IgD-negative memory B cell (primary cell): ENCODE data around the gene ELAVL3. TPM values are rescaled to one million over a fixed set of nuclear protein-coding genes. Genes with fewer than 3 reads are reported as not detected.
A peak's percentile ranks its signal among the peaks of the same experiment; 100 is the strongest.

ENCODE experiments used
- H3K27ac Mint-ChIP-seq, 3 donors: one replicate each; pipeline ENCODE4 v1.8.0; 2020 to 2022; ENCODE audit warnings: mild to moderate bottlenecking in 3 of 3, mixed read lengths in 3 of 3, moderate library complexity in 1 of 3
- H3K27me3 Mint-ChIP-seq: one replicate; pipeline ENCODE4 v1.8.0; 2021; ENCODE audit warnings: mixed read lengths
- H3K36me3 Mint-ChIP-seq: one replicate; pipeline ENCODE4 v1.8.0; 2020; ENCODE audit warnings: mild to moderate bottlenecking, mixed read lengths
- H3K4me1 Mint-ChIP-seq, 3 donors: one replicate each; pipeline ENCODE4 v1.8.0; 2020 to 2022; ENCODE audit warnings: mixed read lengths in 3 of 3, mild to moderate bottlenecking in 1 of 3
- H3K4me3 Mint-ChIP-seq, 4 donors: one replicate each; pipeline ENCODE4 v1.8.0; 2020 to 2022; ENCODE audit warnings: mild to moderate bottlenecking in 4 of 4, mixed read lengths in 4 of 4, moderate library complexity in 3 of 4
- H3K9me3 Mint-ChIP-seq, 3 donors: one replicate each; pipeline ENCODE4 v1.8.0; 2020 to 2021; ENCODE audit warnings: mixed read lengths in 3 of 3, mild to moderate bottlenecking in 1 of 3
- polyA plus RNA-seq: library from polyadenylated mRNA; unstranded; fragments of 300-500 nt; fragmentation: Illumina TruSeq; gene quantifications from one replicate; pipeline ENCODE4 v1.2.3, GENCODE V29; 2021

Gene ELAVL3
- polyA plus RNA-seq, 1 donor from 2014 or later: not detected

GRCh38 chr19:11404588-11405222 lies 76.1 kb downstream of the ELAVL3 start:
- Mint-ChIP-seq H3K27ac (peak overlapping the region in 1 of 3 donors; percentile 3), H3K4me1 (peaks cover 0 to 2% (median 0%) of the 10 kb centered on the region in 3 donors), H3K36me3 (no peaks in the 10 kb centered on the region), H3K27me3 (no peaks in the 10 kb centered on the region), H3K9me3 (no peaks in the 10 kb centered on the region), H3K4me3 (peak overlapping the region in 1 of 4 donors; percentile 45)

GRCh38 chr19:11401808-11402543 lies 78.9 kb downstream of the ELAVL3 start:
- H3K27ac Mint-ChIP-seq: peak overlapping the region in 1 of 3 donors; percentile 46
- no peaks in the 10 kb centered on the region for H3K27me3 Mint-ChIP-seq
- no peak overlapping the region for H3K4me3 Mint-ChIP-seq
- H3K4me1 Mint-ChIP-seq: no peaks in the 10 kb centered on the region
- no peaks in the 10 kb centered on the region for H3K9me3 Mint-ChIP-seq
- no peaks in the 10 kb centered on the region for H3K36me3 Mint-ChIP-seq

Other genes with a start within 250 kb of the ELAVL3 start
- gene ANGPTL8, start 241.4 kb downstream of the ELAVL3 start, polyA plus RNA-seq: not detected
- gene DOCK6, start 218.5 kb downstream of the ELAVL3 start, polyA plus RNA-seq: 1.6 TPM
- gene TSPAN16, start 184.9 kb downstream of the ELAVL3 start, polyA plus RNA-seq: not detected
- 2.7 TPM for gene RAB3D, start 141.4 kb downstream of the ELAVL3 start, polyA plus RNA-seq
- 101 TPM for gene TMEM205, start 134.8 kb downstream of the ELAVL3 start, polyA plus RNA-seq
- gene CCDC159, start 134.5 kb downstream of the ELAVL3 start, polyA plus RNA-seq: 24.1 TPM
- gene PLPPR2, start 125.6 kb downstream of the ELAVL3 start, polyA plus RNA-seq: 1.9 TPM
- 6.4 TPM for gene SWSAP1, start 106.4 kb downstream of the ELAVL3 start, polyA plus RNA-seq
- 8.1 TPM for gene EPOR, start 96.7 kb downstream of the ELAVL3 start, polyA plus RNA-seq
- gene RGL3, start 61.7 kb downstream of the ELAVL3 start, polyA plus RNA-seq: 2.4 TPM
- gene ODAD3, start 45.9 kb downstream of the ELAVL3 start, polyA plus RNA-seq: 0.89 TPM
- 77.5 TPM for gene PRKCSH, start 45.4 kb downstream of the ELAVL3 start, polyA plus RNA-seq
- 4.3 TPM for gene ZNF653, start 24.8 kb upstream of the ELAVL3 start, polyA plus RNA-seq
- 38.7 TPM for gene ECSIT, start 48.1 kb upstream of the ELAVL3 start, polyA plus RNA-seq
- gene CNN1, start 57.8 kb upstream of the ELAVL3 start, polyA plus RNA-seq: not detected
- gene ELOF1, start 78.2 kb upstream of the ELAVL3 start, polyA plus RNA-seq: 183 TPM
- 109 TPM for gene ACP5, start 96.6 kb upstream of the ELAVL3 start, polyA plus RNA-seq
- 7.7 TPM for gene ZNF627, start 116.4 kb upstream of the ELAVL3 start, polyA plus RNA-seq